Uterus (tissue), 4 donors: ENCODE data around the gene MS4A4A. TPM values are rescaled to one million over a fixed set of nuclear protein-coding genes. Genes with fewer than 3 reads are reported as not detected.

Source experiments
- DNase-seq, 2 donors: peaks; one replicate each; pipeline ENCODE4 v3.0.0-alpha.2; 2019 to 2020
- H3K27ac ChIP-seq, 2 donors: fragments of 200-600 bp; sonication (generic); 1 replicate in 1 of 2; 2 replicates in 1 of 2; pipeline ENCODE4 v1.5.1; 2016 to 2018
- H3K27me3 ChIP-seq, 2 donors: fragments of 200-600 bp; sonication (generic); one replicate each; pipeline ENCODE4 v1.5.1; 2018 to 2019; ENCODE audit warnings: control low read depth in 1 of 2
- H3K36me3 ChIP-seq, 2 donors: fragments of 200-600 bp; sonication (generic); one replicate each; pipeline ENCODE4 v1.5.1; 2019; ENCODE audit warnings: control low read depth in 1 of 2
- H3K4me1 ChIP-seq, 2 donors: fragments of 200-600 bp; sonication (generic); one replicate each; pipeline ENCODE4 v1.5.1; 2018 to 2019; ENCODE audit warnings: control low read depth in 1 of 2
- H3K4me3 ChIP-seq, 2 donors: fragments of 200-600 bp; sonication (generic); 1 replicate in 1 of 2; 2 replicates in 1 of 2; pipeline ENCODE4 v1.5.1; 2018 to 2019; ENCODE audit warnings: mild to moderate bottlenecking in 1 of 2
- H3K9me3 ChIP-seq, 2 donors: fragments of 200-600 bp; sonication (generic); one replicate each; pipeline ENCODE4 v1.5.1; 2019; ENCODE audit warnings: control low read depth in 1 of 2
- POLR2A ChIP-seq, 2 donors: fragments of 450-650 bp; IDR thresholded peaks; one replicate each; pipeline ENCODE4 v1.6.1; 2016; ENCODE audit warnings: antibody characterized with exemption in 2 of 2, mild to moderate bottlenecking in 1 of 2, moderate library complexity in 1 of 2
- intact Hi-C: fragments of 100-400 bp; cut with DNase I; formaldehyde crosslinking; loops from one replicate; pipeline ENCODE4 v1.15.1; 2023; ENCODE audit warnings: low total_unique reads
- total RNA-seq, 4 donors: library from RNA; depleted of rRNA in 3 of 4; stranded (reverse); fragments of >200 nt in 3 of 4; gene quantifications; one replicate each; pipeline versions ENCODE4 v1.1.0 to v1.2.4, GENCODE V29; 2014 to 2023
- TF ChIP-seq, protein P1 (sequence below), 4 experiments: fragments of 200-600 bp in 2 of 4; fragments of 450-650 bp in 2 of 4; sonication (generic) in 2 of 4; IDR thresholded peaks; one replicate each; pipeline ENCODE4 v1.5.1; 2016 to 2019; ENCODE audit warnings: antibody characterized with exemption in 4 of 4, mild to moderate bottlenecking in 2 of 4, moderate library complexity in 1 of 4
- donor health status: DM: yes; HTN: yes; CAD: no.

Gene MS4A4A
- total RNA-seq, 4 donors from 2014 or later, result 2.6 to 29.1 (median 14.3) TPM

- H3K27me3 ChIP-seq, result no peaks in the 10 kb centered on the region
- intact Hi-C loops, result no loop called here
Observed at GRCh38 chr11:60344146-60344545, 63.7 kb downstream of the MS4A4A start.

GRCh38 chr11:60345489-60345888 lies 65.0 kb downstream of the MS4A4A start:
- intact Hi-C loops, result no loop called here
- H3K27me3 ChIP-seq, result no peaks in the 10 kb centered on the region
- H3K4me1 ChIP-seq, result no peaks in the 10 kb centered on the region
- H3K27ac ChIP-seq, result no peak overlapping the region
- H3K9me3 ChIP-seq, result no peaks in the 10 kb centered on the region
- DNase-seq, result no peak
- TF ChIP-seq, protein P1, sequence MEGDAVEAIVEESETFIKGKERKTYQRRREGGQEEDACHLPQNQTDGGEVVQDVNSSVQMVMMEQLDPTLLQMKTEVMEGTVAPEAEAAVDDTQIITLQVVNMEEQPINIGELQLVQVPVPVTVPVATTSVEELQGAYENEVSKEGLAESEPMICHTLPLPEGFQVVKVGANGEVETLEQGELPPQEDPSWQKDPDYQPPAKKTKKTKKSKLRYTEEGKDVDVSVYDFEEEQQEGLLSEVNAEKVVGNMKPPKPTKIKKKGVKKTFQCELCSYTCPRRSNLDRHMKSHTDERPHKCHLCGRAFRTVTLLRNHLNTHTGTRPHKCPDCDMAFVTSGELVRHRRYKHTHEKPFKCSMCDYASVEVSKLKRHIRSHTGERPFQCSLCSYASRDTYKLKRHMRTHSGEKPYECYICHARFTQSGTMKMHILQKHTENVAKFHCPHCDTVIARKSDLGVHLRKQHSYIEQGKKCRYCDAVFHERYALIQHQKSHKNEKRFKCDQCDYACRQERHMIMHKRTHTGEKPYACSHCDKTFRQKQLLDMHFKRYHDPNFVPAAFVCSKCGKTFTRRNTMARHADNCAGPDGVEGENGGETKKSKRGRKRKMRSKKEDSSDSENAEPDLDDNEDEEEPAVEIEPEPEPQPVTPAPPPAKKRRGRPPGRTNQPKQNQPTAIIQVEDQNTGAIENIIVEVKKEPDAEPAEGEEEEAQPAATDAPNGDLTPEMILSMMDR (IDR thresholded peaks at IDR 0.05), result no peak
- no peak for TF ChIP-seq POLR2A (IDR thresholded peaks at IDR 0.05)
- H3K4me3 ChIP-seq, result no peak overlapping the region
- H3K36me3 ChIP-seq, result no peaks in the 10 kb centered on the region

More at GRCh38 chr11:60344146-60344545, 63.7 kb downstream of the MS4A4A start:
- H3K36me3 ChIP-seq, result no peaks in the 10 kb centered on the region
- TF ChIP-seq, protein P1 (IDR thresholded peaks at IDR 0.05), result no peak
- TF ChIP-seq POLR2A (IDR thresholded peaks at IDR 0.05), result no peak
- no peak overlapping the region for H3K27ac ChIP-seq
- no peak overlapping the region for H3K4me3 ChIP-seq
- H3K4me1 ChIP-seq, result no peaks in the 10 kb centered on the region
- no peaks in the 10 kb centered on the region for H3K9me3 ChIP-seq
- no peak for DNase-seq

GRCh38 chr11:60347084-60347797 lies 66.8 kb downstream of the MS4A4A start:
- no peaks in the 10 kb centered on the region for H3K9me3 ChIP-seq
- no peak for DNase-seq
- no peaks in the 10 kb centered on the region for H3K36me3 ChIP-seq
- no peaks in the 10 kb centered on the region for H3K4me1 ChIP-seq
- H3K27ac ChIP-seq, result no peak overlapping the region
- no peak overlapping the region for H3K4me3 ChIP-seq
- TF ChIP-seq, protein P1 (IDR thresholded peaks at IDR 0.05), result no peak
- TF ChIP-seq POLR2A (IDR thresholded peaks at IDR 0.05), result no peak
- intact Hi-C loops, result no loop called here
- H3K27me3 ChIP-seq, result no peaks in the 10 kb centered on the region

DNA sequence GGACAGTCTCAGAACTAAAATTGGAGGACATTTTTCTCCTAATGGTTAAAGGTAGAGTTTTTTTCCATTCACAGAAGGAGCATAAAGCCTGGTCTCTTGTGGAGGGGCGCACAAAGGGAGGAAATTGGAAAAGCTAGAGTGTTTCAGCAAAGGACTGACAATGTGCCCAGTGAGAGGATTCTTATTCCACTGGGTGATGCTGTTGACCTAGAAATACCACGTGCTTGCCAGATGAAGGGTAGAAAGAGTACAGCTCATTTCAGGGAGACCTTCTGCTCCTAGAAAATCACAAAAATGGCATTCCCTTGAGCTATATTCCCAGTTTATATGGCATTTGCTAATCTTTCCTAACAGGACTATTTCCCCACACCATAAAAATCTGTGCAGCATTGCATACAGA lies 67.7 kb downstream of the MS4A4A start:
- TF ChIP-seq POLR2A (IDR thresholded peaks at IDR 0.05), result no peak
- no peak overlapping the region for H3K4me3 ChIP-seq
- H3K9me3 ChIP-seq, result no peaks in the 10 kb centered on the region
- H3K27me3 ChIP-seq, result no peaks in the 10 kb centered on the region
- H3K4me1 ChIP-seq, result no peaks in the 10 kb centered on the region
- DNase-seq, result no peak
- no peaks in the 10 kb centered on the region for H3K36me3 ChIP-seq
- H3K27ac ChIP-seq, result no peak overlapping the region
- intact Hi-C loops, result no loop called here

GRCh38 chr11:60349990-60350389 lies 69.5 kb downstream of the MS4A4A start:
- Histone ChIP-seq H3K4me3 (no peak overlapping the region), H3K36me3 (no peaks in the 10 kb centered on the region), H3K4me1 (no peaks in the 10 kb centered on the region), H3K9me3 (no peaks in the 10 kb centered on the region), H3K27me3 (no peaks in the 10 kb centered on the region), H3K27ac (no peak overlapping the region)
- no peak for TF ChIP-seq POLR2A (IDR thresholded peaks at IDR 0.05)
- TF ChIP-seq, protein P1 (IDR thresholded peaks at IDR 0.05), result no peak
- DNase-seq, result no peak
- intact Hi-C loops, result no loop called here
